GM19238 (cell line): ENCODE data around the gene NR1I2.

Experiments
- DNase-seq: peaks from one replicate; pipeline ENCODE4 v3.0.0; 2011; ENCODE audit warnings: low spot score; ENCODE audit not compliant: insufficient read length

Gene NR1I2

DNA sequence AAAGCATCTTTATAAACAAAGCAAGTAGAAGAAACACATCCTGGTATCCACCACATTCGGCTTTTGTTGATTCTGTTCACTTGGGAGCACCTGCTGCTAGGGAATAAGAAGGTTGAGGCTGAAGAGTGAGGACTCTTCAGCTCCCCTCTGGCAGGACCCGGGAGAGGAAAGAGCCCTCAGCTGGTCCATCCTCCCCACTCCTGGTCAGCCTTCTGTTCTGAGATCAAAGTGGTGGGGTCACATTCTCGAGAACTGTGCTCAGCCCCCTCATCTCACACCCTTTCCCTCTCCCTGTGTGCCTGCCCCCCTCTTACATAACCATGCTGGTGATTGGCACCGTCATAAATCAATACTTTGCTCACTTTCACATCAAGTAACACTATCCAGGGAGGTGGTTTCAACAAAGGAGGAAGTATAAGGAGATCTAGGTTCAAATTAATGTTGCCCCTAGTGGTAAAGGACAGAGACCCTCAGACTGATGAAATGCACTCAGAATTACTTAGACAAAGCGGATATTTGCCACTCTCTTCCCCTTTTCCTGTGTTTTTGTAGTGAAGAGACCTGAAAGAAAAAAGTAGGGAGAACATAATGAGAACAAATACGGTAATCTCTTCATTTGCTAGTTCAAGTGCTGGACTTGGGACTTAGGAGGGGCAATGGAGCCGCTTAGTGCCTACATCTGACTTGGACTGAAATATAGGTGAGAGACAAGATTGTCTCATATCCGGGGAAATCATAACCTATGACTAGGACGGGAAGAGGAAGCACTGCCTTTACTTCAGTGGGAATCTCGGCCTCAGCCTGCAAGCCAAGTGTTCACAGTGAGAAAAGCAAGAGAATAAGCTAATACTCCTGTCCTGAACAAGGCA is at the start of gene NR1I2:
Gene NR1I2 (plus strand): TSS at position 772 of the 869 bp plus-strand sequence.
- no peak for DNase-seq

DNA sequence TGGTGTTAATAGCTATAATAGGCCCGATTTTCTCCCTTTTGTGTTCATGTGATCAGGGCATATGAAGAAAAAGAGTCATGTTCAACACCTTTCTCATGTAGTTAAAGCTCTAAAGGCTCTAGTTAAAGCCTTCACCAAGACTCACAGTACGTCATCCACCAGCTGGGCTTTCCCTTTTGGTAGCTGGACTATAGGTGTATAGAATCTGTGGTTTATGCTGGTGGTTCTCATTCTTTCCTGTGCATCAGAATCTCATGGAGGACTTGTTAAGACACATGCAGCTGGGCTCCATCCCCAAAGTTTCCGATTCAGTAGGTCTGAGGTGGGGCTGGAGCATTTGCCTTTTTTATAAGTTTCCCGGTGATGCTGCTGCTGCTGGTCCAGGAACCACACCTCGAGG is 48.1 kb upstream of the NR1I2 start:
- no peak for DNase-seq

DNA sequence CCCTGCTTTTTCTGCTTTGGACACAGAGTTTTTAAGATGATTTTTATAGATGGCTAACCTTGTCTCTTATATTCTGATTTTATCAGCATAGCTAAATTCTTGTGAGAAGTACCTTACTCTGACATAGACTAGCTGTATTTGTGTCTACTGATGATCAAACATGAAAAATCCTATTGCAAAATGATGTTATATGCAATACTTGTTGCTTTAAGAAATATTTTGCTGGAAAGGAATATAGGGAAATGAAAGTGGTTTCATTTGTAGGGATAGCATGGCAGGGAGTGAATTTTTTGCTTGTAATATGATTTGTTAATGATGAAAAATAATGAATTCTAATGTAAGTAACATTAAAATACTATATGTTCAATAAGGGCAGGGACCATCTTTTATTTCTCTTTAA is 43.2 kb upstream of the NR1I2 start:
- no peak for DNase-seq

DNA sequence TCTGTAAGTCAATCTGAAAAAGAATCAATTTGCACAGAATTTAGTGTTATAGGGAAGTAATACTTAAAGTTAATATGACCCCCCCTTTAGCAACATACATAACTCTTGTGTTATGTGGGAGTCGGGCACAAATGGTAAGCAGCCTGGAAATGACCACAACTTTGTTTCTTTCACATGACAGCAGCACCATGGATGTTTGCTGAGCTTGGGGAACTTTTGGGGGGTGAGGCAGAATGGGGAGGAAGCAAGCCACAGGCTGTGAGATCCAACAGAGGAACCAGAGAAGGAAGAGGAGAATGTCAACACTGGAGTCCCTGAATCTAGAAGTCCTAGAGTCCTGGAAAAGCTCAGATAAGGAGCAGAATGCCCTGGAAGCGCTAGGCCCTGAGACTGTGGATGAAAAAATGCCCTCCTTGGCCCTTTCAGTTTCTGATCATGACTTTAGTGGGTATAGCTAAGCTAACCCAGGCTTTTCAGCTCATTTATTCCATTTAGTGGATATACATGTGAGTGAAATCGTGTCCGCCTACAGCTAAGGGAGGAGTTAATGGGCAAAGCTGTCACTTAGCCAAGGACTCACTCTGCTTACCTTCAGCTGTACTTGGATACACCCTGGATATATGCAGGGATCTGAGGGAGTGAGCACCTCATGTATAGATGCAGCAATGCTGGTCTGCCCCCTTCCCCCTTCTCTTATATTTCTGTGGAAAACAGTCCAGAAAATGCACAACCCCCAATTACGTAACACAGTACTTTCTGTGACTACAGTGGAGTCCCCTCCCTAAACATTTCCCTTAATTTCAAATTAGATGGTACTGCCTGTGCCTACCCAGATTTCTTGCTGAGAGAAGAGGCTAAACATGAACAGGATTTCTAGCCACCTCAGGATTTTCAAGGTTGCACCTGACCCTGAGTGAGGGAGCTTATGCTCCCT is 40.0 kb upstream of the NR1I2 start:
- no peak for DNase-seq

DNA sequence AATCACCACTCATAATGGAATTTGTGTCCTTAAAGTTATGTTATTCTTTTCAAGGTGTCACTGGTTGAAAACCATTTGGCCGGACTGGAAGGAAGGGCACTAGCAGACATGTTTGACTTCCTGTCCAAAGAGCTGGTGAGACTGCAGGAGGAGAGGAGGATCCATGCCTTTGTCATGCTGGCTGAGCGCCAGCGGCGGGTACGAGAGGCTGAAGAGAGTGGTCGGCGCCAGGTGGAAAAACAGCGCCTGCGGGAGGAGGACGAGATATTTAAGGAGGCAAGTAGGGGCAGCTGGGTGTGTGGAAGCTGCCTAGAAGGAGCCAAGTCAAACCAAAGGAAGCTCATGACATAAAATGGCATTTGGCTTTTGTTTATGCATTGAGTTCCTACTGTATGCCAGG is 38.0 kb upstream of the NR1I2 start:
- DNase-seq = no peak

DNA sequence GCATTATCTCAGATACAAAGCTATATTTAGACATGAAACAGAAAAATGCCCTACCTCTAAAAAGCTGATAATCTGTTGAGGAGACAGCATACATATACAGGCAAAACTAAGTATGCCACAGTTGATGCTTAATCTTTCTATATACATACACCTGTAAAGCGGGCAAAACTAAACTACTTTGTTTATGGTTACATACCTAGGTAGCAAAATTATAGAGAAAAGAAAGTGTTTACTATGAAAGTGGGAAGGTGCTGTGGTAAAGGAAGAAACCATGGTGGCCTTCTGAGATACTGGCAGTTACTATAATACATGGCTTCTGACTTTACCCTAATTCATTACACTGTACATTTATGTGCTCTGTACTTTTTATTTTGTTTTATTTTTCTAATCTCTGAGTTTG is 36.0 kb upstream of the NR1I2 start:
- DNase-seq = no peak

DNA sequence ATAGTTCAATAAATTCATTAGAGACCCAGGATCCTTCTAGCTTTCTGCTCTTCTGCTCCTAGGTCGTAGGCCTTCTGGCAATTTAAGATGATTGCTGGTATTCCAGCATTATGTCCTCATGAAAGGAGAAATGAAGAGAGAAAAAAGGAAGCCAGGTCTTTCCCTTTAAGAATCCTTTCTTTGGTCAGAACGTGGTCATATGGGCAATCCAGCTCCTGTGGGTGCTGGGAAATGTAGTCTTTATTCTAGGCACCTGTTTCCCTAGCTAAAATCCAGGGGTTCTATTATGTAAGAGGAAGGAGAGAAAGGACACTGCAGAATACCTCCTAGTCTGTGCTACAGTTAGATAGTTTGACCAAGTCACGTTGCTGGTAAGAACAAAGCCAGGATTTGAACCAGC is 35.5 kb upstream of the NR1I2 start:
- no peak for DNase-seq

DNA sequence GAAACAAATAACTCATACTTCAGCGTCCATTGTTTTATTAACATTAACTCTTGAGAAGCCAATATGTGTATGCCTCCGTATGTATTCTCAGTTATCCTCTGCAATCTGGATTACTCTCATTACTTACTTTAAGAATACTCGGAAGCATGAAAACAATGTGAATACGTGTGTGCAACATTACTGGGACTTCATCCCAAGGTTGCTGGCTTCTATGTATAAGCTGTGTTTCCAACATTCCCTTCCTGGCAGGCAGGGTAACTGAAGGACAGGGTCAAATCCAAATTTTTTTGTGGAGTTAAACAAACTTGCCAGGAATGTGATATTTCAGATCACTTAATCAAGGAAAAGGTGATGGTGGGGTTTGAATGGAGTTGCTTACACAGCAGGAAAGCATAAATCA is 34.5 kb upstream of the NR1I2 start:
- no peak for DNase-seq

DNA sequence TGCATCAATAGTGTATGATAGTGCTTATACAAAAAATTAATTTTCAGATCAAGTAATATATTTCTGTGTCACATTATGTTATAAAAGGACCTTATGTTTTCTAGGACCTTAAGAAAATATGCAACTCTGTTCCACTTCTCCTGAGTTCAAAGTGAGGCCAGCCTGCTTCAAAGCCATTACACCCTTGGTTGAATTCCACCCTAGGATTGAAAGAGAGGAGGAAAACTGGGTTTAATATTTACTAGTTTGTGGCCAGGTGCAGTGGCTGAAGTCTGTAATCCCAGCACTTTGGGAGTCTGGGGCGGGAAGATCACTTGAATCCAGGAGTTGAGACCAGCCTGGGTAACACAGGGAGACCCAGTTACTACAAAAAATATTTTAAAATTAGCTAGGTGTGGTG is 32.9 kb upstream of the NR1I2 start:
- no peak for DNase-seq

DNA sequence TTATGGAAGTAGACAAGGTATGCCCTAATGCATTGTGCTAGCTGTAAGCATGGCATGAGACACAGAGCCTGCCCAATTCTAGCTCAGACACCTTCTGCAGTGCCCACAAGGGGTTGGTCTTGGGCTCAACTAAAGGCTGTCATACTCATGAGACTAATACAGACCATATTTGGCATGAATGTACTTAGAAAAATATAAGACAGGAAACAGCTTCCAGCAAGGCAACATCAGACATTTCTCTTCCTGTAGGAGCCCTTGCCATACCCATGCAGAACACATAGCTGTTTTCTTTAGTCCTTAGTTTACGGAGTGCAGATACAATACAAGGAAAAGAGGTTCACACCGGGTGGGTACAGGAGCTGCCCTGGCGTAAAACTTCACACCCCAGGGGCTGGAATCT is 30.5 kb upstream of the NR1I2 start:
- DNase-seq = no peak

DNA sequence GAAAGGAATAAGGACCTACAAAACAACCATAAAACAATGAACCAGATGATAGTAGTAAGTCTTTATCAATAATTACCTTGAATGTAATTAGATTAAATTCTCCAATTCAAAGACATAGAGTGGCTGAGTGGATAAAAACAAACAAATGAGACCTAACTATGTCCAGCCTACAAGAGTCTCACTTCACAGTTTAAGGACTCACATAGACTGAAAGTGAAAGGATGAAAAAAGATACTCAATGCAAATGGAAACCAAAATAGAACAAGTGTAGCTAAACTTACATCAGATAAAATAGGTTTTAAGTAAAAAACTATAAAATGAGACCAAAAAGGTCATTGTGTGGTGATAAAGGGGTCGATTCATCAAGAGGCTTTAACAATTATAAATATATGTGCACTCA is 21.9 kb upstream of the NR1I2 start:
- DNase-seq = no peak

DNA sequence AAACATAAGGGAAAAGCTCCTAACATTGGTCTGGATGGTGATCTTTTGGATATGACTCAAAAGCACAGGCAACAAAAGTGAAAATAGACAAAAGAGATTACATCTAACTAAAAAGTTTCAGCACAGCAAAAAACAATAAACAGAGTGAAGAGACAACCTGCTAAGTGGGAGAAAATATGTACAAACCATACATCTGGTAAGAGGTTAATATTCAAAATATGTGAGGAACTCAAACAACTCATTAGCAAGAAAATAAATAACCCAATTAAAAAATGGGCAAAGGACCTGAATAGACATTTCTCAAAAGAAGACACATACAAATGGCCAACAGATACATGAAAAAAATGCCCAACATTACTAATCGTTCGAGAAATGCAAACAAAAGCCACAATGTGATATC is 19.0 kb upstream of the NR1I2 start:
- DNase-seq = no peak

DNA sequence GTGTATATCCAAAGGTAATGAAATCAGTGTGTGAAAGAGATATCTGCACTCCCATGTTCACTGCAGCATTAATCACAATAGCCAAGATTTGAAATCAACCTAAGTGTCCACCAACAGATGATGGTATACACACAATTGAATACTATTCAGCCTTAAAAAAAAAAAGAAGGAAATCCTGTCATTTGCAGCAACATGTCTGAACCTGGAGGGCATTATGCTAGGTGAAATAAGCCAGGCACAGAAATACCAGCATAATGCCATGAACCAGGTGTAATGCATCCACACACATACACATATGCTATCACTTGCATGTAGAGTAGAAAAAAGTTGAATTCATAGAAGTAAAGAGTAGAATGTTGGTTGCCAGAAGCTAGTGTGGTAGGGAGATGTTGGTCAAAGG is 18.4 kb upstream of the NR1I2 start:
- DNase-seq = no peak

DNA sequence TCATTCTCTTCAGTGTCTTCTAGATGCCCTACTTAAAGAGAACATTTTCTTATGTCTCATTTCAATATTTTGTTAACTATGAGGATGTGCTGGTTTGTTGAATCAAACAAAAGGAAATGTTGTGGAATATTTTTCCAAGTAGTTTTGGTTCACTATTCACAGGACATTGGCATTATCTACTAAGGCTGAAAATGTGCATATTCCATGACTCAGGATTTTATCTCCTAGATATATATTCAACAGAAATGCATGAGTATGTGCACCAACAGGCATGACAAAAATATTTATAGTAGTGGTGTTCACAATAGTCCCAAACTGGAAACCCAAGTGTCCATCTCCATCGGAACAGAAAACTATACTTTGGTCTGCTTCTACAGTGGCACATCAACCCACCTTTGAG is 16.7 kb upstream of the NR1I2 start:
- DNase-seq = no peak

DNA sequence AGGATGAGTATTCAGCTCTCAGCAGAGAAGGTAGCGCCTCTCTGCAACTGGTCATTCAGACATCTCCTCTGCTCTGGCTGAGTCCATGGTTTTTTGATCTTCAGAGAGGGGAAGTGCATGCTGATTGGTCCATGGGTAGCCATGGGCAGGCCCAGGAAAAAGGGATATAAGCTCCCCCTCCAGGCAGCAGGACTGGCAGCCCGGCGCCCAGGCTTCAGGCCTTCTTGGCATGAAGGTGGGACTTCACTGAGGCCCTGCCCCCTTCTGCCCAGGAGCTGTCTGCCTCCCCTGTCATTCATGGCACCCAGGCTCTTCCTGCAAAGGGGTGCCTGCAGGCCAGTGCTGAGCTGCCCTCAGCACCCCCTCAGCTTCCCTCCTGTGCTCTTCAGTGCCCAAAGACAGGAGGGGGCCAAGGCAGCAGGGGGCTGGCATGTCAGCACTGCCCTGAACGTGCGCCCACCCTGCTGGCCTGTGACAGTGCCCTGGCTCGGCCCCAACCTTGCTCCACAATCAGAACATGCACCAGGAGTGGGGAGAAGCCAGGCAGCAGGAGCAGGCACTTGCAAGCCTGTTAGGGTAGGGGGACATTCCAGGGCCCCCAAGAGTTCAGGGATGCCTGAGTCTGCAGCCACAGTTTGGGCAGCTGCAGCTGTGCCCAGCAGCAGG is 13.8 kb upstream of the NR1I2 start:
- DNase-seq = no peak

DNA sequence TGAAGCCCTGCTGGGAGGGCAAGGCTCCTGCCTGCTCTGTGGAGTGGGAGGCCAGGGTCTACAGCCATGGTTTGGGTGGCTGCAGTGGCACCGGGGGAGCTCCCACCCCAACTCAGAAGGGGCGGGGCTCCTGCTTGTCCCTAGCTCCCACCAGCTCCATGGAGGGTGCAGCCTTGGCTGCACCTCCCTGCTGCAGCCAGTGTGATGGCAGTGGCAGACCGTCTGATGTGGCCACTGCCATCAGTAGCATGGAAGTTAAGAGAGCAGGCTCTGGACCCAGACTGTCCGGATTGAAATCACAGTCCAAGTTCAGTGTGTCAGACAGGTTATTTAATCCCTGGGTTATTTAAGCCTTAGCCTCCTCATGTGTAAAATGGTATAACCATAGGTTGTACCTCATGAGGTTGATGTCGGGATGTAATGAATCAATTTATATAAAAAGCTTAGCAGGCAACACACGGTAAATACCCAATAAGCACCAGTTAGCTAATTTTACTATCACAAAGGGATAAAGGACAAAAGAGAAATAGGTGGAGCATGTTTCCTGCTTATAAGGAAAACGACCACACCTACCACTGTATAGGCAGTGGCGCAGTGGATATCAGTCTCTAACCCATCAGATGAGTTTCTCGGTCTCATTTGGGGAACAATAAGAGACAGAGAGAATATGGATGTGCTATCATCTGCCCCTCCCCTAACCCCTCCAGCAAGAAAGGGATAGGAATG is 13.1 kb upstream of the NR1I2 start:
- DNase-seq = no peak

DNA sequence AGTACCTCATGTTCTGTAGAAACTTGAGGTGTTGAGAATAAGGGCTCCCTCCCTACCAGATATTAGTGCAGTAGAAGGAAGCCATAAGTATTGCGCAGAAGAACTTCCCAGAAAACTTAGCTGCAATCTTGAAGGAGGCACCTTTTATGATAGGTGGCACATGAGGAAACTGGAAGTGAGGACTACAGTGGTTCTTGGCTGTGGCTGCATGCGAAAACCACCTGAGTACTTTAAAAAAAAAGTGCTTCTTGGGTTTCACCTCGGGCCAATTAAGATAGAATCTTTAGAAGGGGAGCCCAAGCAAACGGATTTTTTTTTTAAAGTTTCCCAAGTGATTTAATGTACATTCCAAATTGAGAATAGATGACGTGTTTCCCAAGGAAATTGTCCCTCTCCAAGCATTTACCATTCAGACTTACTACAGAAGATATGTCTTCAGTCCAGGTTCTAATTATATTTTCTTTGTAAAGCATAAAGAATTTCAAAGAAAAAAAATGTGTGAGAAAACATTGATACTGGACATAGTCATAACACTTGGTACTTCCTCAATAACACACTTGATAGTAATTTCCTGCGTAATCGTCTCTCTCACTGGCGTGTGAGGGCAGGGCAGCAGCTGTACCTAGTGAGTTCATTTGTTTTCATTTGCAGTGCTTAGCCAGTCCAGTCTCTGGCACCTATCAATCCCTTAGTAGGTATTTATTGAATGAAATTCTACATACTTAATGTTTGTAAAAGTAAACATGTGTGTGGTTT is 12.3 kb upstream of the NR1I2 start:
- no peak for DNase-seq

DNA sequence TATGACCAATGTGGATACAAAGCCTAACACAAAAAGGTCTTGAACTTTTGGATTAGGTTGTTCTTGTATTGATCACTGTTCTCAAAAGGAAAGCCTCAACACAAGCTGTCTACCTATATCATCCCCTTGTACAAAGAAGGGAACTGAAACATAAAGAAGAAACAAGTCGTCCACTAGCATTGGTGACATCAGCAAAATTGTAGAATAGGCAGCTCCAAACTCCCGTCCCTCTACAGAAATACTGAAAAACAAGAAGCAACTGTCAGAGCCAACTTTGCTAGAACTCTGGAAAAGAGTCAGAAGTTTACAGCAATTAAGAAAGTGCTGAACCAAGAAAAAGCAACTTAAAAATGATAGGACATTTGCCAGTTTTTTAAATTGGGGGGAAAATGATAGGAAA is 7.5 kb upstream of the NR1I2 start:
- no peak for DNase-seq

DNA sequence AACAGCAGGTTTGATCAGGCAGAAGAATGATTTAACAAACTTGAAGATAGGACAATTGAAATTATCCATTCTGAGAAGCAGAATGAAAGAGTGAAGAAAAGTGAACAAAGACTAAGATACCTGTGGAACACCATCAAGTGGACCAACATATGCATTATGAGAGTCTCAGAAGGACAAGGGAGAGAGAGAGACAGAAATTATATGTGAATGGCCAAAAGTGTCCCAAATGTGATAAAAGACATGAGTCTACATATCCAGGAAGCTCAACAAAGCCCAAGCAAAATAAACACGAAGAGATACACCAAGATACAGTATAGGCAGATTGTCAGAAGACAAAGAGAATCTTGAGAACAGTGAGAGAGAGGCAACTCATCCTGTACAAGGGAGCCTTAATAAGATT is 5.6 kb upstream of the NR1I2 start:
- DNase-seq = no peak

DNA sequence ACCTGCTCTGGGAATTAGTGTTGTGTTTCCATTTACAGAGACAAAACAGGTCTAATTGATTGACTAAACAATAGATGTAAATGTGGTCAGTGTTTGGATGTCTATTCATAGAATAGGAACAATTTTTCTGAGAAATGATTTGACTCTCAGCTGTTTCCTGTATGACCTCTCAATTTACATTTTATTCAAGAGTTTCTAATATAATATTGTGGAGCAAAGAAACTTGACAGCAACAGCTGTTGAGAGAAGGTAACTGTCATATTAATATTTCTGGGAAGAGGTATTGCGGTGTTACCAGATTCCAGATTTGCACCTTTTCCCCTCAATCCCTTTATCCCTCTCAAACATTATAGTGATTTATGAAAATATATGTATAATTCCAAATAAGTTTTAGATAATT is 3.7 kb upstream of the NR1I2 start:
- DNase-seq = no peak

DNA sequence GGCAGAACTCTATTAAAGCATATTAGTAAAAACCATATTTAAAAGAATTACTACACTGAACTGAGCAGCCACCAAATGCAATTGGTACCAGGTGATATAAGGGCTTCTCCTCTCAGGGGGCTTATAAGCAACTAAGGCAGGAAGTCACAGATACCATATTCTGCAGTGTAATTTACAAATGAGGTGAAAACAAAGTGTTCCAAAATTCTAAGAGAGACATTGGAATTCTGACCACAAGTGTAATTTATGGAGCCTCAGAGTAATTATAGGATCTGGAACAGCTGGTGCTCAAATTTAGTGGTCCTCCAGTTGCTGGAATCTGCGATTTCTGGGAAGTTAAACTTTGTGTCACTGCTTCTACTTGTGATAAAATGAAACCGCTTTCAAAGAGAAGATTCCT is 3.1 kb upstream of the NR1I2 start:
- no peak for DNase-seq
